Neutrophil (primary cell): ENCODE results near the gene PDE3A.

Experiments used
- H3K27ac ChIP-seq: fragments of 200-600 bp; sonication (generic); 2 replicates; pipeline ENCODE4 v1.5.1; 2016; ENCODE audit warnings: mild to moderate bottlenecking, moderate library complexity
- H3K27me3 ChIP-seq: fragments of 200-600 bp; sonication (generic); 2 replicates; pipeline ENCODE4 v1.6.0; 2016; ENCODE audit warnings: mild to moderate bottlenecking
- H3K36me3 ChIP-seq: fragments of 200-600 bp; sonication (generic); 2 replicates; pipeline ENCODE4 v1.5.1; 2017
- H3K4me1 ChIP-seq, 2 experiments: fragments of 200-600 bp in 1 of 2; sonication (generic) in 1 of 2; 1 replicate in 1 of 2; 2 replicates in 1 of 2; pipeline versions ENCODE4 v1.5.1 to v1.6.1; 2013 to 2016; ENCODE audit warnings: low read depth in 1 of 2, low read length in 1 of 2, mild to moderate bottlenecking in 1 of 2, moderate library complexity in 1 of 2; ENCODE audit not compliant: control insufficient read depth in 1 of 2, insufficient read depth in 1 of 2
- H3K4me3 ChIP-seq, 2 experiments: fragments of 200-600 bp in 1 of 2; sonication (generic) in 1 of 2; 1 replicate in 1 of 2; 2 replicates in 1 of 2; pipeline ENCODE4 v1.5.1; 2013 to 2016; ENCODE audit warnings: low read depth in 1 of 2, low read length in 1 of 2, mild to moderate bottlenecking in 1 of 2, moderate library complexity in 1 of 2
- H3K9me3 ChIP-seq: fragments of 200-600 bp; sonication (generic); 2 replicates; pipeline ENCODE4 v1.5.1; 2016
- TF ChIP-seq, protein P1 (sequence below): fragments of 200-600 bp; sonication (generic); IDR thresholded peaks from 2 replicates; pipeline ENCODE4 v1.5.1; 2016; ENCODE audit warnings: antibody characterized with exemption

The PDE3A gene

GRCh38 chr12:20505056-20505455 lies 136.7 kb downstream of the PDE3A start:
- Histone ChIP-seq H3K4me3 (no peak overlapping the region), H3K4me1 (no peaks in the 10 kb centered on the region), H3K36me3 (no peaks in the 10 kb centered on the region), H3K27ac (no peak overlapping the region), H3K9me3 (no peaks in the 10 kb centered on the region), H3K27me3 (no peaks in the 10 kb centered on the region)
- TF ChIP-seq, protein P1, sequence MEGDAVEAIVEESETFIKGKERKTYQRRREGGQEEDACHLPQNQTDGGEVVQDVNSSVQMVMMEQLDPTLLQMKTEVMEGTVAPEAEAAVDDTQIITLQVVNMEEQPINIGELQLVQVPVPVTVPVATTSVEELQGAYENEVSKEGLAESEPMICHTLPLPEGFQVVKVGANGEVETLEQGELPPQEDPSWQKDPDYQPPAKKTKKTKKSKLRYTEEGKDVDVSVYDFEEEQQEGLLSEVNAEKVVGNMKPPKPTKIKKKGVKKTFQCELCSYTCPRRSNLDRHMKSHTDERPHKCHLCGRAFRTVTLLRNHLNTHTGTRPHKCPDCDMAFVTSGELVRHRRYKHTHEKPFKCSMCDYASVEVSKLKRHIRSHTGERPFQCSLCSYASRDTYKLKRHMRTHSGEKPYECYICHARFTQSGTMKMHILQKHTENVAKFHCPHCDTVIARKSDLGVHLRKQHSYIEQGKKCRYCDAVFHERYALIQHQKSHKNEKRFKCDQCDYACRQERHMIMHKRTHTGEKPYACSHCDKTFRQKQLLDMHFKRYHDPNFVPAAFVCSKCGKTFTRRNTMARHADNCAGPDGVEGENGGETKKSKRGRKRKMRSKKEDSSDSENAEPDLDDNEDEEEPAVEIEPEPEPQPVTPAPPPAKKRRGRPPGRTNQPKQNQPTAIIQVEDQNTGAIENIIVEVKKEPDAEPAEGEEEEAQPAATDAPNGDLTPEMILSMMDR, result no peak

DNA sequence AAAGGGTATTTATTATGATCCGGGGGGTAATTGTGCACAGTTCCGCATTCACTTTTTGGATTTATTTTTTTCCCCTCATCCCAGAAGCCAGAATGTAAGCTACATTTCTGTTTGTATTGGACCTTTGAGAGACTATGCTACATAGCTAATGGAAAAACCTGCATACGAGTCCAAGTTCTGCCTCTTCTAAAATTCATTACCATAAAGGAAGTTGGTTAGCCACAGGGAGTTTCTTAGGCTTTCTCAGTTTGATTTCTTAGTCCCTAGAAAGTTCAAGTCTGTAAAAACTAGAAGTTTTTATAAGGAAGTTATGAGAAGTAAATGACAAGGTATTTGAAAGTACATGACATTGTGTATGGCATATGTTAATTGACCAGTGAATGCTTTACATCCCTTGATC lies 138.7 kb downstream of the PDE3A start:
- H3K27me3 ChIP-seq, result no peaks in the 10 kb centered on the region
- no peak overlapping the region for H3K27ac ChIP-seq
- no peaks in the 10 kb centered on the region for H3K36me3 ChIP-seq
- no peaks in the 10 kb centered on the region for H3K4me1 ChIP-seq
- TF ChIP-seq, protein P1, result no peak
- H3K4me3 ChIP-seq, result no peak overlapping the region
- no peaks in the 10 kb centered on the region for H3K9me3 ChIP-seq

DNA sequence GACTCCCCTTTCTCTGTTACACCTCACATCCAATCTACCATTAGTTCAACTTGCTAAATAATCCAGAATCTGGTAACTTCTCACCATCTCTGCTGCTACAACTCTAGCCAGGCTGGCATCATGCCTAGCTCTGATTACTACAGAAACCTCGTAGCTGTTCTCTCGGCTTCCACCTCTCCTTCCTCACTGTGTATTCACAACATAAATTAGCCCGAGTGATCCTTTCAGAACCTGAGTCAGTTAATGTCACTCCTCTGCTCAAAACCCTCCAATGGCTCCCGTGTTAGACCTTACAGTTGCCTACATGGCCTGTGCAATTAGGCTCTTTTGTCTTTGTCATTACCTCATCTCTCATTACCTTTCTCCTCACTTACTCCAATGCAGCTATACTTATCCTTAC lies 139.4 kb downstream of the PDE3A start:
- no peaks in the 10 kb centered on the region for H3K9me3 ChIP-seq
- H3K36me3 ChIP-seq, result no peaks in the 10 kb centered on the region
- H3K4me1 ChIP-seq, result no peaks in the 10 kb centered on the region
- no peak overlapping the region for H3K4me3 ChIP-seq
- TF ChIP-seq, protein P1, result no peak
- no peaks in the 10 kb centered on the region for H3K27me3 ChIP-seq
- no peak overlapping the region for H3K27ac ChIP-seq

GRCh38 chr12:20508359-20508758 lies 140.0 kb downstream of the PDE3A start:
- Histone ChIP-seq H3K9me3 (no peaks in the 10 kb centered on the region), H3K27me3 (no peaks in the 10 kb centered on the region), H3K36me3 (no peaks in the 10 kb centered on the region), H3K4me3 (no peak overlapping the region), H3K27ac (no peak overlapping the region), H3K4me1 (no peaks in the 10 kb centered on the region)
- TF ChIP-seq, protein P1, result no peak

GRCh38 chr12:20508962-20509361 lies 140.6 kb downstream of the PDE3A start:
- TF ChIP-seq, protein P1, result no peak
- H3K27ac ChIP-seq, result no peak overlapping the region
- H3K4me3 ChIP-seq, result no peak overlapping the region
- no peaks in the 10 kb centered on the region for H3K9me3 ChIP-seq
- no peaks in the 10 kb centered on the region for H3K36me3 ChIP-seq
- H3K27me3 ChIP-seq, result no peaks in the 10 kb centered on the region
- H3K4me1 ChIP-seq, result no peaks in the 10 kb centered on the region

DNA sequence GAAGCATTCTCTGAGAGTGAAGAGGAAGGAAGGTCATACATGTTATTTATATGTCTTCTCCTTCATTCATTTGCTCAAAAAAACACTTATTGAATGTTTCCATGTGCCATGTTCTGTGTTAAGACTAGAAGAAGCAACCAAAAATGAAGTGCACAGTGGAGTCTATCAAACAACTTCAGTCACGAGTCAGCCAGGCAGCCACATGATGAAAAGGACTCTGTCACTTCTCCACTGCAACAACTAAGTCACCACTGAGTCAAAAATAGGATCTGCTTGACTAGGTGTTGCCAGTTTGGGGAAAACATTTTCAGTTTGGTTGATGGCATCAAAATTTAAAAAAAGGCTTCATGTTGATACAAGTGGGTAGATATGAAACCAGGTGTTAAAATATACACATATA lies 142.5 kb downstream of the PDE3A start:
- TF ChIP-seq, protein P1, result no peak
- no peaks in the 10 kb centered on the region for H3K4me1 ChIP-seq
- H3K9me3 ChIP-seq, result no peaks in the 10 kb centered on the region
- H3K27ac ChIP-seq, result no peak overlapping the region
- no peak overlapping the region for H3K4me3 ChIP-seq
- no peaks in the 10 kb centered on the region for H3K36me3 ChIP-seq
- H3K27me3 ChIP-seq, result no peaks in the 10 kb centered on the region
